Subcutaneous adipose tissue (tissue), 4 donors: ENCODE measurements around the gene ARHGEF4. TPM values are rescaled to one million over a fixed set of nuclear protein-coding genes. Genes with fewer than 3 reads are reported as not detected.

Experiments used
- total RNA-seq, 4 donors: library from RNA; depleted of rRNA; stranded (reverse); fragments of >200 nt; gene quantifications; one replicate each; pipeline ENCODE4 v1.1.0, GENCODE V29; 2016
- TF ChIP-seq, protein P1 (sequence below): fragments of 450-650 bp; IDR thresholded peaks from one replicate; pipeline ENCODE4 v1.5.1; 2016; ENCODE audit warnings: low read depth, mild to moderate bottlenecking, control low read depth, antibody characterized with exemption, moderate library complexity

Gene ARHGEF4
- total RNA-seq, 4 donors from 2014 or later, result 4.8 to 17.9 (median 9.8) TPM

DNA sequence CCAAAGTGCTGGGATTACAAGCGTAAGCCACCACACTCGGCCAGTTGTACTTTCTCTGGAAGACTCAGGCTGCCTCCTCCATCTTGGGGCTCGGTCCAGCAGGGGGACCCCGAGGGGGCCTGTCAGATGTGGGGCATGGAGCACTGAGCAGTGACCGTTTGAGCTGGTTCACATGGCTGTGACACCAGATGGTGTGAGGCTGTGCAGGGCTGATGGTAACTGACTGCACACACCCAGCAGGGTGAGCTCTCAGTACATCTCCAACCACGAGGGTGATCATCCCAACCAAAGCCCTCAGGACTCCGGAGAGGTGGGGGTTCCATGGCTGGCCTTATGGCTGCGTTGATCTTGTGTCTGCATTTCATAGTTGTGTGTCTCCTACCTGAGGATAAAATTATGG, 193.1 kb downstream of the ARHGEF4 start:
- TF ChIP-seq, protein P1, sequence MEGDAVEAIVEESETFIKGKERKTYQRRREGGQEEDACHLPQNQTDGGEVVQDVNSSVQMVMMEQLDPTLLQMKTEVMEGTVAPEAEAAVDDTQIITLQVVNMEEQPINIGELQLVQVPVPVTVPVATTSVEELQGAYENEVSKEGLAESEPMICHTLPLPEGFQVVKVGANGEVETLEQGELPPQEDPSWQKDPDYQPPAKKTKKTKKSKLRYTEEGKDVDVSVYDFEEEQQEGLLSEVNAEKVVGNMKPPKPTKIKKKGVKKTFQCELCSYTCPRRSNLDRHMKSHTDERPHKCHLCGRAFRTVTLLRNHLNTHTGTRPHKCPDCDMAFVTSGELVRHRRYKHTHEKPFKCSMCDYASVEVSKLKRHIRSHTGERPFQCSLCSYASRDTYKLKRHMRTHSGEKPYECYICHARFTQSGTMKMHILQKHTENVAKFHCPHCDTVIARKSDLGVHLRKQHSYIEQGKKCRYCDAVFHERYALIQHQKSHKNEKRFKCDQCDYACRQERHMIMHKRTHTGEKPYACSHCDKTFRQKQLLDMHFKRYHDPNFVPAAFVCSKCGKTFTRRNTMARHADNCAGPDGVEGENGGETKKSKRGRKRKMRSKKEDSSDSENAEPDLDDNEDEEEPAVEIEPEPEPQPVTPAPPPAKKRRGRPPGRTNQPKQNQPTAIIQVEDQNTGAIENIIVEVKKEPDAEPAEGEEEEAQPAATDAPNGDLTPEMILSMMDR, result no peak

DNA sequence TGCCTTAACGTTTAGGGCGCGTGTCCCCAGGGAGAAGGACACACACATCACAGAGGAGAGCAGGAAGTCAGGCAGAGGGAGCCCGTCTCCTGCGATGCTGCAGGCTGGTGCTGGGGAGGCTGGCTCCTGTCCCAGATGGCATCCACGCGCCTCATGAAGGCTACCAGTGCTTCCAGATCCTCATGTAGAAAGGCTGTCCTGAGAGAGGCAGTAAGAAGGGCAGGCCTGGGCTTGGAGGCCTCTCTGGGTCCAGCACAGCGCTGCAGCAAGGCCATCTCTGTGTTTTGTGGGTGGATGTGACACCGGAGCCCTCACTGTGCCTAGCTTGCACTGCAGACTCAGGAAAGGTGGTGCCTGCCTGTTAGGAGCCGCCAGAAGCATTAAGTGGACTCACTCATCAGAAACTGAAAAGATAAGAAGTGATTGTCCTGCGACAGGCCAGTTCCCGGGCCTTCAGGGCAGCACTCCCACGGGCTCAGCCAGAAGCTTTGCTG, 193.8 kb downstream of the ARHGEF4 start:
- TF ChIP-seq, protein P1, result no peak

DNA sequence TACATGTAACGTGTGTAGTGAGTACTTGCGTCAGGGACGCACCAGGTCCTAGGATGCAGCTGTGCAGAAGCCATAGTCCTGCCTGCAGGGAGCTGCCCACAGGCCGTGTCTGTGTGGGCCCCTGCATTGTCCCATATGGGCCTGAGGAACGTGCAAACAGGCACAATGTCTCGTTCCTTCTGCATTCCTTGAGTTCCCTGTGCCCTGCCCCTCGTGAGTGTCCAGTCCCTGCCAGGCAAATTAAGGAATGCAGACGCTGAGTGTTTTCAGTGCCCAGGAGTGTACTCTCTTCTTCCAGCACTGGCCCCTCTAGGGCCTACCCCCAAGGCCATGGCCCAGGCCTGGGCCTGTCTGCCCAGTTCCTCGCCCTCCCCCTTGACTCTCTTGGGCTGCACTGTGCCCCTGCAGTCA, 194.7 kb downstream of the ARHGEF4 start:
- TF ChIP-seq, protein P1, result no peak

DNA sequence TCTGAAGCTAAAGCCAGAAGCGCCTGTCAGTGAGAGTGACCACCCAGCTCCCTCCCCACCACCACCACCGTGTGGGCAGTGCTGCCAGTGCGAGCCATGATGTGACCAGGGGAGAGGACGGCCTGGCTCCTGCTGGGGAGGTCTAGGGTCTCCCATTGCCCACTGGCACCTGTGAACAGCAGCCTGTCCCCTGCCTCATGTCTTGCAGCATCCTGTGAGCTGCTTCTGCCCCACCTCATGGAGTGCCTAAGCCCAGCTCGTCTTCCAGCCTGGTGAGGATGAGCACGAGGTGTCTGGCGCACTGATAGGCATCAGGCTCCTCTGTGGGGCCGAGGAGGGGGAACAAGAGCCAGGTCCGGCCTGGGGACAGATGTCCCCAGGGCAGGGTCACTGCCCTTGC, 195.2 kb downstream of the ARHGEF4 start:
- TF ChIP-seq, protein P1, result no peak

DNA sequence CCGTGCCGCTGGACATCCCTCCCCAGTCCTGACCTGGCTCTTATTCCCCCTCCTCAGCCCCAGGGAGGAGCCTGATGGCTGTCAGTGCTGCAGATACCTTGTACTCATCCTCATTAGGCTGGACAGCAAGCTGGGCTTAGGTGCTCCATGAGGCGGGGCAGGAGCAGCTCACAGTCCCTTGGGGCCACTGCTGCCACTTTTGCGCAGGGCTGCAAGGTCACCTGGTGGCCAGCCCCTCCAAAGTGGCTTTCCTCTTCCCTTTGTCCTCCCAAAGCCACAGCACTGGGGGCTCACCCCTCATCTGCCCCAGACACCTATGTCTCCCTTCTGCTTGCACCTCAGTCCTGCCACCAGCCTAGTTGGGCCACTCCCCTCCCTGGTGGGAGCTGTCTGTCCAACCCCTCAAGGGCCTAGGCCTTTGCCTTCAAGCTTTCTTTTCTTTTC, 195.7 kb downstream of the ARHGEF4 start:
- TF ChIP-seq, protein P1, result no peak

DNA sequence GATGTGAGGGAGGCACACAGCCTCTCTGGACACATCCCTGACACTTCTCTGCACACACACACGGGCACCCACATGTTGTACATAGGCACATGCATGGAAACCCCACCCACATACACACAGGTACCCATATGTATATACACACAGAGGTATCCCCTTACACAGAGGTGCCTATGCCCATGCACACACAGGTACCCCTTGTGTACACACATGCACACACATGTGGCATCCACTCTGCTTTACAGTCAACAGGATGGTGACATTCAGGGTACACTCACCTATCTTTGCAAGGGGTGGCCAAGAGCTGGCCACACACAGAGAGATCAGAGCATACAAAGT, 197.0 kb downstream of the ARHGEF4 start:
- TF ChIP-seq, protein P1, result no peak

DNA sequence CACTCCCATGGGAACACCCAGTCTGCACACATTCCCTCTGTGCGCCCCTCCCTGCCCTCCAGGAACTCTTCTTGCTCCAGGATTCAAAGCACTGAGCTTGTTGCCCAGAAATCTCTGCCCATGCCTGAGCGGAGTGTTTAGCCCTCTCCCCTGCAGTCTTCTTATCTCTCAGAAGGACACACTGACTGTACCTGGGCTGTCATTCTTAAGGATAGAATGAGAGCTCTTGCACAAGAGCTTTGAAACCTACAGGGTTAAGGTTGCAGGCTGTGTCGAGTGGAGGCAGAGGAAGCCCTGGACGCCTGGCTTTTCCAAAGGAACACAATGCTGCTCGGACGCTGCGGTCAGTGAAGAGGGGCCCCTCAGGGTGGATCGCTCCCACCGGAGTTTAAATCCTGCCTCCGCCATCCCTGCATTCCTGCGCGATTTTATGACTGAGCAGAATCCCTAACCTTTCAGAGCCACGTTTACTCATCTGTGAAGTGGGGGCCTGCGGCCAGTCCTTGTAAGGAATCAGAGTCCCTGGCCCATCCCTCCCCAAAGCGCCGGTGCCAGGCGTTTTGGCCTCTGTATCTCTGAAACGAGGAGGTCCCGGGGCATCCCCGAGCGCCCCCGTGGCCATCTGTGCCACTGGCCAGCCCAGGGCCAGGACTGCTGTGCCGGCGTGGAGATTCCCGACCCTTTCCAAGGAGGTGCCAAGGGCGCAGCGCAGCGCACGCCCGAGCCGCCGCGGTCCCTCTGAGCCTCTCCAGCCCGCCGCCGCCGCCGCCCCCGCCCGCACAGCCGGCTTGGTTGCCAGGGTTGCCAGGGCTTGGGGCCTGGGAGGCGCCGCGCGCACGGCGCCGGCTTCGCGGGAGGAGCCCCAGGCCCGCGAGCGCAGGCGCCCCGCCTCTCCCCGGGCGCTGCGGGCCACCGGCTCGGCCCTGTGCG, 197.7 kb downstream of the ARHGEF4 start:
- TF ChIP-seq, protein P1, result no peak
